Calu3 (cell line): Measurements from ENCODE around the gene MMRN2. TPM values are rescaled to one million over a fixed set of nuclear protein-coding genes. Genes with fewer than 3 reads are reported as not detected.

Experiments used
- BruUV-seq: library from RNA; stranded (reverse); fragments of 400-500 nt; replicated peaks from 2 replicates; lab custom pipeline; 2021; lab: Mats Ljungman, UMichigan
- CTCF ChIA-PET: fragments of 300-600 bp; sonication (Branson Sonifier 250); formaldehyde crosslinking; loops from one replicate; lab custom pipeline; 2022; ENCODE audit warnings: antibody characterized with exemption; lab: Charles Lee
- DNase-seq: peaks from one replicate; pipeline ENCODE4 v3.0.0; 2022
- H3K27ac Mint-ChIP-seq: one replicate; pipeline ENCODE4 v1.8.0; 2022; ENCODE audit warnings: mixed read lengths; ENCODE audit not compliant: unreplicated experiment
- H3K27me3 Mint-ChIP-seq: one replicate; pipeline ENCODE4 v1.8.0; 2022; ENCODE audit warnings: mixed read lengths; ENCODE audit not compliant: unreplicated experiment
- H3K36me3 Mint-ChIP-seq: one replicate; pipeline ENCODE4 v1.8.0; 2022; ENCODE audit warnings: mild to moderate bottlenecking, moderate library complexity, mixed read lengths; ENCODE audit not compliant: insufficient read depth, unreplicated experiment
- H3K4me1 Mint-ChIP-seq: one replicate; pipeline ENCODE4 v1.8.0; 2022; ENCODE audit warnings: mild to moderate bottlenecking, low read depth, mixed read lengths; ENCODE audit not compliant: unreplicated experiment
- H3K4me3 Mint-ChIP-seq: one replicate; pipeline ENCODE4 v1.8.0; 2022; ENCODE audit warnings: mild to moderate bottlenecking, low read depth, moderate library complexity, mixed read lengths; ENCODE audit not compliant: unreplicated experiment
- H3K9me3 Mint-ChIP-seq: one replicate; pipeline ENCODE4 v1.8.0; 2022; ENCODE audit warnings: low read depth, mixed read lengths; ENCODE audit not compliant: unreplicated experiment
- CTCF ChIP-seq: fragments of 200-600 bp; IDR thresholded peaks from one replicate; pipeline ENCODE4 v1.8.0; 2022; ENCODE audit warnings: antibody characterized with exemption; ENCODE audit not compliant: unreplicated experiment
- intact Hi-C: fragments of 100-400 bp; cut with micrococcal nuclease; formaldehyde crosslinking; loops from one replicate; pipeline ENCODE4 v1.10.0; 2022; ENCODE audit not compliant: unreplicated experiment
- total RNA-seq: library from RNA; stranded (reverse); gene quantifications from 2 replicates; pipeline ENCODE4 v1.2.3, GENCODE V29; 2022

Gene MMRN2
- total RNA-seq, 1 experiment from 2014 or later, result not detected

- no peaks in the 10 kb centered on the region for H3K27me3 Mint-ChIP-seq
- H3K9me3 Mint-ChIP-seq, result no peaks in the 10 kb centered on the region
- intact Hi-C loops, result no loop called here
- TF ChIP-seq CTCF, result no peak
- H3K36me3 Mint-ChIP-seq, result peaks cover 6% of the 10 kb centered on the region
- peaks cover 9% of the 10 kb centered on the region for H3K4me1 Mint-ChIP-seq
- BruUV-seq, result no TSS peak
- no peak overlapping the region for H3K27ac Mint-ChIP-seq
- peak overlapping the region; percentile 35 for H3K4me3 Mint-ChIP-seq
- CTCF ChIA-PET, result no interaction called here
- peak; percentile 51 for DNase-seq
Observed at GRCh38 chr10:86958901-86959736, 1.7 kb upstream of the MMRN2 start.

GRCh38 chr10:86958116-86958900, 893 bp upstream of the MMRN2 start, which contains the start of gene SNCG:
Gene SNCG, plus strand, starts transcription at chr10:86958599. Its CDS starts 99 bp downstream, at chr10:86958698.
- H3K27me3 Mint-ChIP-seq, result no peaks in the 10 kb centered on the region
- CTCF ChIA-PET, result interaction anchor here (0.7 kb wide), 1 partner anchor 267 kb away, joined by 7 read pairs; no protein-coding TSS in a partner anchor
- H3K27ac Mint-ChIP-seq, result no peak within 1 kb of the TSS
- peak within 1 kb of the TSS; percentile 35 for H3K4me3 Mint-ChIP-seq
- no peak for DNase-seq
- H3K4me1 Mint-ChIP-seq, result peaks cover 9% of the 10 kb centered on the region
- peaks cover 6% of the 10 kb centered on the region for H3K36me3 Mint-ChIP-seq
- intact Hi-C loops, result no loop called here
- no peak for TF ChIP-seq CTCF
- no peaks in the 10 kb centered on the region for H3K9me3 Mint-ChIP-seq
- BruUV-seq, result no TSS peak

GRCh38 chr10:86956848-86957448, 467 bp downstream of the MMRN2 start:
- H3K4me1 Mint-ChIP-seq, result peaks cover 9% of the 10 kb centered on the region
- H3K4me3 Mint-ChIP-seq, result no peak overlapping the region
- H3K9me3 Mint-ChIP-seq, result no peaks in the 10 kb centered on the region
- H3K36me3 Mint-ChIP-seq, result peaks cover 6% of the 10 kb centered on the region
- TF ChIP-seq CTCF, result no peak
- no peaks in the 10 kb centered on the region for H3K27me3 Mint-ChIP-seq
- no TSS peak for BruUV-seq
- H3K27ac Mint-ChIP-seq, result no peak overlapping the region
- intact Hi-C loops, result no loop called here
- DNase-seq, result no peak
- CTCF ChIA-PET, result no interaction called here

- CTCF ChIA-PET, result no interaction called here
- H3K4me3 Mint-ChIP-seq, result no peak overlapping the region
- no peaks in the 10 kb centered on the region for H3K27me3 Mint-ChIP-seq
- no peak overlapping the region for H3K27ac Mint-ChIP-seq
- BruUV-seq, result no TSS peak
- no peak for TF ChIP-seq CTCF
- H3K9me3 Mint-ChIP-seq, result no peaks in the 10 kb centered on the region
- intact Hi-C loops, result no loop called here
- no peak for DNase-seq
- H3K4me1 Mint-ChIP-seq, result peaks cover 9% of the 10 kb centered on the region
- H3K36me3 Mint-ChIP-seq, result peaks cover 6% of the 10 kb centered on the region
Observed at GRCh38 chr10:86956195-86956847, 1.1 kb downstream of the MMRN2 start.
